ENCODE measurements around the gene CITED4. TPM values are rescaled to one million over a fixed set of nuclear protein-coding genes. Genes with fewer than 3 reads are reported as not detected.
A peak's percentile ranks its signal among the peaks of the same experiment; 100 is the strongest.

The CITED4 gene
- total and polyA plus RNA-seq, 9 of the 15 experiments (the other 6 are each of a cell fraction or from before 2014, with no cell fraction given) = 0.11 to 1.2 (median 0.17) TPM; not detected in 2

- TF ChIP-seq MAX (CRISPR knock-in tag; IDR thresholded peaks at IDR 0.05) (no peak), ELK3 (CRISPR knock-in tag; IDR thresholded peaks at IDR 0.05) (no peak), HNRNPH1 (optimal IDR thresholded peaks at IDR 0.05; ENCODE audit: low read depth, low read length) (no peak), STAG1 (CRISPR knock-in tag; IDR thresholded peaks at IDR 0.05; ENCODE audit: borderline replicate concordance) (no peak), MBD1 (CRISPR knock-in tag; IDR thresholded peaks at IDR 0.05) (no peak), HDAC8 (tag; IDR thresholded peaks at IDR 0.05) (no peak), RBM14 (IDR thresholded peaks at IDR 0.05; ENCODE audit: borderline replicate concordance, insufficient read depth, low read depth, low read length) (no peak), SMARCB1 (IDR thresholded peaks at IDR 0.05; ENCODE audit: insufficient read length, low read depth) (no peak), RBBP5 (IDR thresholded peaks at IDR 0.05; ENCODE audit: borderline replicate concordance, insufficient read depth, low read length, poor library complexity, severe bottlenecking) (no peak), FOXJ2 (tag; IDR thresholded peaks at IDR 0.05) (no peak), ZNF408 (CRISPR knock-in tag; IDR thresholded peaks at IDR 0.05; ENCODE audit: low read depth) (no peak), ID3 (CRISPR knock-in tag; IDR thresholded peaks at IDR 0.05) (no peak), ID3 (tag; IDR thresholded peaks at IDR 0.05) (0 out of 2 replicates have a peak, but pooled peaks have one; percentile 34), ZNF140 (CRISPR knock-in tag; IDR thresholded peaks at IDR 0.05) (no peak), YBX1 (IDR thresholded peaks at IDR 0.05) (no peak), TARDBP (IDR thresholded peaks at IDR 0.05) (no peak), PYGO2 (tag; IDR thresholded peaks at IDR 0.05) (no peak), WHSC1 (IDR thresholded peaks at IDR 0.05; ENCODE audit: low read length) (no peak), RCOR1 (IDR thresholded peaks at IDR 0.05; ENCODE audit: borderline replicate concordance in 1 of 2, low read depth in 2 of 2, low read length in 2 of 2) (peak; percentile 9 to 68; a peak in 1 of 4 replicates), PHB2 (IDR thresholded peaks at IDR 0.05; ENCODE audit: low read depth) (peak; percentile 69; the same call in 1 of the 2 replicates), ZNF644 (tag; IDR thresholded peaks at IDR 0.05; ENCODE audit: low read depth) (0 out of 2 replicates have a peak, but pooled peaks have one; percentile 59)
Measured at GRCh38 chr1:40840526-40841323, 21.4 kb downstream of the CITED4 start (continued).

Measured in K562 (cell line).